DND-41 (cell line): ENCODE measurements around the gene KDM8.
A peak's percentile ranks its signal among the peaks of the same experiment; 100 is the strongest.

Source experiments
- ATAC-seq: fragments of 200-7000 bp; cut with Tn5 transposase; 3 replicates; pipeline ENCODE4 v1.9.1; 2021; ENCODE audit warnings: low read depth; ENCODE audit not compliant: insufficient read depth
- DNase-seq: peaks from one replicate; pipeline ENCODE4 v3.0.0-alpha.2; 2020
- H2AFZ ChIP-seq: 2 replicates; pipeline ENCODE4 v1.6.0; 2012; ENCODE audit warnings: low read depth, low read length
- H3K27ac ChIP-seq: 2 replicates; pipeline ENCODE4 v1.5.1; 2012; ENCODE audit warnings: low read length, inconsistent platforms
- H3K27me3 ChIP-seq: fragments of 200-600 bp; sonication (generic); 2 replicates; pipeline ENCODE4 v1.6.0; 2012; ENCODE audit warnings: low read length, mild to moderate bottlenecking, inconsistent platforms; ENCODE audit not compliant: insufficient read depth, poor library complexity
- H3K36me3 ChIP-seq: 2 replicates; pipeline ENCODE4 v1.5.1; 2012; ENCODE audit warnings: low read length, inconsistent platforms; ENCODE audit not compliant: insufficient read depth
- H3K4me1 ChIP-seq: 2 replicates; pipeline ENCODE4 v1.5.1; 2012; ENCODE audit warnings: mild to moderate bottlenecking, low read length; ENCODE audit not compliant: insufficient read depth
- H3K4me2 ChIP-seq: 2 replicates; pipeline ENCODE4 v1.6.0; 2012; ENCODE audit warnings: mild to moderate bottlenecking, moderate library complexity, low read length, inconsistent platforms; ENCODE audit not compliant: insufficient read depth
- H3K4me3 ChIP-seq, 2 experiments: fragments of 200-600 bp in 1 of 2; shearing (Covaris generic) in 1 of 2; 2 replicates each; pipeline ENCODE4 v1.5.1; 2012 to 2016; ENCODE audit warnings: inconsistent platforms in 2 of 2, low read length in 2 of 2, mild to moderate bottlenecking in 2 of 2, low read depth in 1 of 2, moderate library complexity in 1 of 2
- H3K79me2 ChIP-seq: 2 replicates; pipeline ENCODE4 v1.6.0; 2012; ENCODE audit warnings: low read length, inconsistent platforms; ENCODE audit not compliant: insufficient read depth
- H3K9ac ChIP-seq: 2 replicates; pipeline ENCODE4 v1.6.0; 2012; ENCODE audit warnings: low read depth, mild to moderate bottlenecking, inconsistent platforms, low read length, moderate library complexity
- H3K9me3 ChIP-seq: 2 replicates; pipeline ENCODE4 v1.5.1; 2012; ENCODE audit warnings: low read length, moderate library complexity, mild to moderate bottlenecking, inconsistent platforms; ENCODE audit not compliant: insufficient read depth, severe bottlenecking
- H4K20me1 ChIP-seq: 2 replicates; pipeline ENCODE4 v1.6.0; 2012; ENCODE audit warnings: low read length; ENCODE audit not compliant: insufficient read depth
- EZH2 ChIP-seq: IDR thresholded peaks from 3 replicates; pipeline ENCODE4 v1.6.1; 2012; ENCODE audit warnings: borderline replicate concordance, low read depth, mild to moderate bottlenecking, moderate library complexity, low read length, inconsistent platforms; ENCODE audit not compliant: severe bottlenecking
- TF ChIP-seq, protein P1 (sequence below): IDR thresholded peaks from 2 replicates; pipeline ENCODE4 v1.5.1; 2012; ENCODE audit warnings: borderline replicate concordance, low read length, moderate library complexity, mild to moderate bottlenecking; ENCODE audit not compliant: poor library complexity, severe bottlenecking; ENCODE audit errors: extremely low read depth

The KDM8 gene

GRCh38 chr16:27226976-27227705 is 23.8 kb downstream of the KDM8 start:
- Histone ChIP-seq H3K4me2 (no peak overlapping the region), H3K79me2 (peaks cover 8% of the 10 kb centered on the region), H3K36me3 (peaks cover 90% of the 10 kb centered on the region), H3K27ac (peak overlapping the region; percentile 32), H3K9me3 (no peaks in the 10 kb centered on the region), H3K4me3 (no peak overlapping the region), H2AFZ (no peak overlapping the region), H3K4me1 (peaks cover 4% of the 10 kb centered on the region), H4K20me1 (peaks cover 3% of the 10 kb centered on the region), H3K9ac (no peak overlapping the region), H3K27me3 (no peaks in the 10 kb centered on the region)
- DNase-seq (no peak), ATAC-seq (no peak)
- TF ChIP-seq, protein P1, sequence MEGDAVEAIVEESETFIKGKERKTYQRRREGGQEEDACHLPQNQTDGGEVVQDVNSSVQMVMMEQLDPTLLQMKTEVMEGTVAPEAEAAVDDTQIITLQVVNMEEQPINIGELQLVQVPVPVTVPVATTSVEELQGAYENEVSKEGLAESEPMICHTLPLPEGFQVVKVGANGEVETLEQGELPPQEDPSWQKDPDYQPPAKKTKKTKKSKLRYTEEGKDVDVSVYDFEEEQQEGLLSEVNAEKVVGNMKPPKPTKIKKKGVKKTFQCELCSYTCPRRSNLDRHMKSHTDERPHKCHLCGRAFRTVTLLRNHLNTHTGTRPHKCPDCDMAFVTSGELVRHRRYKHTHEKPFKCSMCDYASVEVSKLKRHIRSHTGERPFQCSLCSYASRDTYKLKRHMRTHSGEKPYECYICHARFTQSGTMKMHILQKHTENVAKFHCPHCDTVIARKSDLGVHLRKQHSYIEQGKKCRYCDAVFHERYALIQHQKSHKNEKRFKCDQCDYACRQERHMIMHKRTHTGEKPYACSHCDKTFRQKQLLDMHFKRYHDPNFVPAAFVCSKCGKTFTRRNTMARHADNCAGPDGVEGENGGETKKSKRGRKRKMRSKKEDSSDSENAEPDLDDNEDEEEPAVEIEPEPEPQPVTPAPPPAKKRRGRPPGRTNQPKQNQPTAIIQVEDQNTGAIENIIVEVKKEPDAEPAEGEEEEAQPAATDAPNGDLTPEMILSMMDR = no peak
- TF ChIP-seq EZH2 = no peak

GRCh38 chr16:27228045-27228444 is 24.7 kb downstream of the KDM8 start:
- H2AFZ ChIP-seq = no peak overlapping the region
- H3K27ac ChIP-seq = no peak overlapping the region; the same call in 1 of the 2 replicates
- no peaks in the 10 kb centered on the region for H3K9me3 ChIP-seq
- no peak for TF ChIP-seq EZH2
- TF ChIP-seq, protein P1 = no peak
- H3K4me1 ChIP-seq = peaks cover 13% of the 10 kb centered on the region
- H3K4me3 ChIP-seq = no peak overlapping the region
- H3K9ac ChIP-seq = no peak overlapping the region
- H3K4me2 ChIP-seq = no peak overlapping the region
- ATAC-seq (no peak), DNase-seq (no peak)
- H4K20me1 ChIP-seq = peaks cover 3% of the 10 kb centered on the region
- no peaks in the 10 kb centered on the region for H3K27me3 ChIP-seq
- peaks cover 8% of the 10 kb centered on the region for H3K79me2 ChIP-seq
- H3K36me3 ChIP-seq = peaks cover 91% of the 10 kb centered on the region

GRCh38 chr16:27228621-27229501 is 25.5 kb downstream of the KDM8 start:
- Histone ChIP-seq H3K4me1 (peaks cover 21% of the 10 kb centered on the region), H3K4me3 (no peak overlapping the region), H3K36me3 (peaks cover 91% of the 10 kb centered on the region), H2AFZ (no peak overlapping the region), H4K20me1 (peaks cover 3% of the 10 kb centered on the region), H3K9ac (no peak overlapping the region), H3K79me2 (peaks cover 15% of the 10 kb centered on the region), H3K27ac (peak overlapping the region; percentile 42; the same call in 1 of the 2 replicates), H3K9me3 (no peaks in the 10 kb centered on the region), H3K27me3 (no peaks in the 10 kb centered on the region), H3K4me2 (no peak overlapping the region)
- ATAC-seq = no peak
- no peak for TF ChIP-seq EZH2
- TF ChIP-seq, protein P1 = no peak
- no peak for DNase-seq
